NT2/D1 (cell line): ENCODE measurements around the gene ADAMTS20.
A peak's percentile ranks its signal among the peaks of the same experiment; 100 is the strongest.
"Not testable (repeated sequence)": the region's sequence is repeated elsewhere in the genome, so short reads cannot be mapped to it uniquely, and the experiment has no call there.

ENCODE experiments used
- DNase-seq: peaks from one replicate; pipeline ENCODE4 v3.0.0-alpha.2; 2011; ENCODE audit warnings: low read depth, low spot score
- H3K27me3 ChIP-seq: 2 replicates; pipeline ENCODE4 v1.6.0; 2011; ENCODE audit warnings: mild to moderate bottlenecking; ENCODE audit not compliant: insufficient read length, insufficient read depth
- H3K36me3 ChIP-seq: 2 replicates; pipeline ENCODE4 v1.6.1; 2011; ENCODE audit warnings: mild to moderate bottlenecking, low read length, mixed read lengths; ENCODE audit not compliant: insufficient read depth, insufficient read length
- H3K4me1 ChIP-seq: 2 replicates; pipeline ENCODE4 v1.5.1; 2011; ENCODE audit not compliant: insufficient read depth, insufficient read length
- H3K4me3 ChIP-seq: 2 replicates; pipeline ENCODE4 v1.5.1; 2011; ENCODE audit warnings: low read depth; ENCODE audit not compliant: insufficient read length
- H3K9ac ChIP-seq: 2 replicates; pipeline ENCODE4 v1.6.0; 2011; ENCODE audit warnings: low read depth; ENCODE audit not compliant: insufficient read length
- H3K9me3 ChIP-seq: 2 replicates; pipeline ENCODE4 v1.5.1; 2011; ENCODE audit warnings: mild to moderate bottlenecking, low read length; ENCODE audit not compliant: insufficient read depth
- SUZ12 ChIP-seq: IDR thresholded peaks from 2 replicates; pipeline ENCODE4 v1.6.1; 2011; ENCODE audit not compliant: insufficient read length, insufficient read depth; ENCODE audit errors: extremely low read depth
- YY1 ChIP-seq: IDR thresholded peaks from 2 replicates; pipeline ENCODE4 v1.6.1; 2011; ENCODE audit not compliant: insufficient read length, insufficient read depth
- ZNF274 ChIP-seq: IDR thresholded peaks from 2 replicates; pipeline ENCODE4 v1.6.1; 2011; ENCODE audit warnings: mild to moderate bottlenecking, low read depth, low read length

Gene ADAMTS20

DNA sequence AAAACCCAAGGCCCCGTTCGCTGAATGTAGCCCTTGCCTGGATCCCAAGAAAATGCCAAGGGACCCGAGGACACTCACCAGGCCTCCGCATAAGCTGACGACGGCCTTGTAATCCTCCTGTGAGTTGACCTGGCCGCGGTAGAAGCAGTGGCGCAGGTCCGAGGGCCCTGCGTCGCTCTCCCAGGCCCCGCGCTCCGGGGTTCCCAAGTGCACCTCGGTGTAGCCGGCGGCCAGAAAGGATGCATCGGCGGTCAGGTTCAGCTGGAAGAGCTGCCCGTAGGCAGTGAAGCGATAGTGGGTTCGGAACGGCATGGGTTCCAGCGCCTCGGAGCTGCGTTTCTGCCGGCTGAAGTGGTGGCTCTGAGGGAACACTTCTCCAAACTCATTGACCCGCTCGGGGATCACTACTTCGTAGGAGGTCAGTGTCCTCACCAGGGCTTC, 1.2 kb downstream of the ADAMTS20 start:
- Histone ChIP-seq H3K4me3 (peak overlapping the region; percentile 85), H3K27me3 (peaks cover 36% of the 10 kb centered on the region), H3K9ac (peak overlapping the region; percentile 51), H3K9me3 (peaks cover 4% of the 10 kb centered on the region; the same call in 1 of the 2 replicates), H3K36me3 (no peaks in the 10 kb centered on the region), H3K4me1 (no peaks in the 10 kb centered on the region)
- no peak for DNase-seq
- no peak for TF ChIP-seq YY1
- TF ChIP-seq SUZ12: no peak

DNA sequence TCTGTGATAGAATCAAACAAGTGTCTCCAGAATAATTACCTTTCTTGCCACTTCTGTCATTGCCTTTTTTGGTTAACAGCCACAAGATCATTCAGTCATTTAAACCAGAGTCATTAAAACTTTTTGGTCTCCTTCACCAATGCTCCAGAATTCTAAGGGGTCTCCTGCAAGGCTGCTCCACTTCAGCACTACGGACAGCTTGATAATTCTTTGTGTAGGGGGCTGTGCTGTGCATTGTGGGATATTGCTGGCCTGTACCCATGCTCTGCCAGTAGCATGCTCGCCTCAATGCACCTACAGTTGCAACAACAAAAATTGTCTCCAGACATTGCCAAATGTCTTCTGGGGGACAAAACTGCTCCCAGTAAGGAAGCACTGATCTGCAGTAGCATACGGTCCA, 7.3 kb downstream of the ADAMTS20 start:
- no peaks in the 10 kb centered on the region for H3K36me3 ChIP-seq
- H3K27me3 ChIP-seq: no peaks in the 10 kb centered on the region
- no peaks in the 10 kb centered on the region for H3K4me1 ChIP-seq
- no peak overlapping the region for H3K9ac ChIP-seq
- DNase-seq: no peak
- H3K4me3 ChIP-seq: no peak overlapping the region
- TF ChIP-seq ZNF274 (no peak), SUZ12 (no peak), YY1 (no peak)
- H3K9me3 ChIP-seq: no peaks in the 10 kb centered on the region

GRCh38 chr12:43540470-43540869, 11.5 kb downstream of the ADAMTS20 start:
- Histone ChIP-seq H3K9me3 (no peaks in the 10 kb centered on the region), H3K36me3 (no peaks in the 10 kb centered on the region), H3K27me3 (no peaks in the 10 kb centered on the region), H3K4me1 (no peaks in the 10 kb centered on the region), H3K4me3 (no peak overlapping the region), H3K9ac (no peak overlapping the region)
- DNase-seq: no peak
- TF ChIP-seq YY1 (no peak), ZNF274 (no peak)

DNA sequence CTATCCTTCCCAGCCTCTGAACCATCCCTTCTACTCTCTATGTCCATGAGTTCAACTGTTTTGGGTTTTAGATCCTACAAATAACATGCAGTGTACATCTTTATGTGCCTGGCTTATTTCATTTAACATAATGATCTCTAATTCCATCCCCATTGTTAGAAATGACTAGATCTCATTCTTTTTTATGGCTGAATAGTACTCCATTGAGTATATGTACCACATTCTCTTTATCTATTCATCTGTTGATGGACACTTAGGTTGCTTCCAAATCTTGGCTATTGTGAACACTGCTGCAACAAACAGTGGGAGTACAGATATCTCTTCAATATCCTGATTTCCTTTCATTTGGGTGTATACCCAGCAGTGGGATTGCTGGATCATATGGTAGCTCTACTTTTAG, 14.3 kb downstream of the ADAMTS20 start:
- not testable (repeated sequence) for H3K27me3 ChIP-seq, DNase-seq, H3K9ac ChIP-seq, H3K9me3 ChIP-seq, H3K4me3 ChIP-seq, H3K36me3 ChIP-seq, H3K4me1 ChIP-seq

- Histone ChIP-seq H3K4me1 (no peaks in the 10 kb centered on the region), H3K27me3 (no peaks in the 10 kb centered on the region), H3K4me3 (no peak overlapping the region), H3K9ac (no peak overlapping the region), H3K36me3 (no peaks in the 10 kb centered on the region), H3K9me3 (no peaks in the 10 kb centered on the region)
- no peak for DNase-seq
- TF ChIP-seq SUZ12 (no peak), ZNF274 (no peak), YY1 (no peak)
Observed at GRCh38 chr12:43516045-43516444, 36.0 kb downstream of the ADAMTS20 start.

- Histone ChIP-seq H3K4me1 (no peaks in the 10 kb centered on the region), H3K9ac (no peak overlapping the region), H3K9me3 (no peaks in the 10 kb centered on the region), H3K4me3 (no peak overlapping the region), H3K27me3 (no peaks in the 10 kb centered on the region), H3K36me3 (no peaks in the 10 kb centered on the region)
- DNase-seq: peak; percentile 2
- no peak for TF ChIP-seq YY1
- no peak for TF ChIP-seq SUZ12
- no peak for TF ChIP-seq ZNF274
Observed at GRCh38 chr12:43501703-43502102, 50.3 kb downstream of the ADAMTS20 start.

DNA sequence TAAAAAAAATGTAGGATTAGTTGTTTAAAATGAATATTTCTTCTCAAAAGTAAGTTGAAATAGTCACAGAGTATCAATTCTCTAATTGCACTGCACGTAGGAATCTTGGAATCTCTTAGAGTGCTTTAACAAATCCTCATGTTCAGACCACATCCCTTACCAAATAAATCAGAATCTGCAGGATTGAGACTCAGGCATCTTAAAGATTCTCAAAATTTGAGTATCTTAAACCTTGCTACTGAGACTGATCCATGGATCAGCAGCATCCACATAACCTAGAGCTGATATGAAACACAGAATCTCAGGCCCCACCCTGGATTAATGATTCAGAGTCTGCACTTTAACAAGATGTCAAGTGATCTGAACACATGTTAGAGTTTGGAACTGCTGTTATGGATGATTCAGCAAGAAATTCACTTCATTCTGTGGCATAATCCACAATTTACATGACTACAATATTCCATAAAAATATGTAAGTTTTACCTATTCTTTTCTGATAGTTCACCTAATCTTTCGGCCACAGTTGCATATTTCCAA, 58.7 kb downstream of the ADAMTS20 start:
- Histone ChIP-seq H3K27me3 (no peaks in the 10 kb centered on the region), H3K9me3 (no peaks in the 10 kb centered on the region), H3K4me1 (no peaks in the 10 kb centered on the region), H3K9ac (no peak overlapping the region), H3K4me3 (no peak overlapping the region), H3K36me3 (no peaks in the 10 kb centered on the region)
- TF ChIP-seq SUZ12: no peak
- TF ChIP-seq ZNF274: no peak
- no peak for TF ChIP-seq YY1
- no peak for DNase-seq
